HepG2 (cell line): Measurements from ENCODE around the gene AK3. TPM values are rescaled to one million over a fixed set of nuclear protein-coding genes. Genes with fewer than 3 reads are reported as not detected.

ENCODE experiments used
- ATAC-seq: fragments of 200-7000 bp; cut with Tn5 transposase; 3 replicates; pipeline ENCODE4 v1.9.1; 2020; ENCODE audit warnings: mild to moderate bottlenecking, moderate library complexity
- BruUV-seq: library from RNA; stranded (reverse); fragments of 400-500 nt; replicated peaks from 2 replicates; lab custom pipeline; 2021; lab: Mats Ljungman, UMichigan
- CTCF ChIA-PET: fragments of 300-600 bp; formaldehyde crosslinking; extraction: SDS; loops from one replicate; lab custom pipeline; 2021; ENCODE audit warnings: low total read pairs, inconsistent platforms, low intra/inter-chr PET ratio; lab: Yijun Ruan, JAX
- POLR2A ChIA-PET: fragments of 350-600 bp; sonication (Branson Sonifier 250); formaldehyde crosslinking; loops from one replicate; lab custom pipeline; 2020; ENCODE audit warnings: antibody characterized with exemption, inconsistent platforms; lab: Yijun Ruan, JAX
- DNase-seq: peaks from one replicate; pipeline ENCODE4 v3.0.0-alpha.2; 2015; ENCODE audit warnings: low spot score
- FAIRE-seq: peaks from 3 replicates; lab custom pipeline; 2011; peaks lifted over from hg19 to GRCh38; lab: Jason Lieb, UNC
- H2AFZ ChIP-seq: one replicate; pipeline ENCODE4 v1.6.1; 2011; ENCODE audit warnings: low read length, inconsistent platforms
- H3K27ac ChIP-seq: fragments of 300-600 bp; 3 replicates; pipeline ENCODE4 v1.8.0; 2011; ENCODE audit warnings: mixed run types, mild to moderate bottlenecking, mixed read lengths, low read length, inconsistent platforms; ENCODE audit not compliant: insufficient read depth; ENCODE audit errors: extremely low read length
- H3K27me3 ChIP-seq, 2 experiments: fragments of 200-600 bp in 1 of 2; 2 replicates in 1 of 2; 3 replicates in 1 of 2; pipeline versions ENCODE4 v1.6.0 to v1.8.0; 2011; ENCODE audit warnings: low read length in 2 of 2, mild to moderate bottlenecking in 2 of 2, moderate library complexity in 2 of 2, inconsistent platforms in 1 of 2; ENCODE audit not compliant: insufficient read depth in 2 of 2, control insufficient read depth in 1 of 2
- H3K36me3 ChIP-seq, 2 experiments: fragments of 200-600 bp in 1 of 2; replicated peaks in 1 of 2; 2 replicates in 1 of 2; 3 replicates in 1 of 2; pipeline versions ENCODE4 v1.5.1 to v1.8.0; 2011; ENCODE audit warnings: low read length in 2 of 2, inconsistent platforms in 1 of 2; ENCODE audit not compliant: insufficient read depth in 2 of 2, control insufficient read depth in 1 of 2
- H3K4me1 ChIP-seq: 2 replicates; pipeline ENCODE4 v1.5.1; 2012; ENCODE audit warnings: low read length, inconsistent platforms; ENCODE audit not compliant: insufficient read depth
- H3K4me2 ChIP-seq: 2 replicates; pipeline ENCODE4 v1.6.0; 2011; ENCODE audit warnings: low read depth, low read length, inconsistent platforms
- H3K4me3 ChIP-seq, 3 experiments: fragments of 200-600 bp in 1 of 3; sonication (generic), shearing (Covaris generic) in 1 of 3; replicated peaks in 1 of 3; 2 replicates each; pipeline ENCODE4 v1.5.1; 2011 to 2016; ENCODE audit warnings: low read length in 3 of 3, inconsistent platforms in 2 of 3, low read depth in 2 of 3, mild to moderate bottlenecking in 2 of 3, control low read depth in 1 of 3, mixed read lengths in 1 of 3; ENCODE audit not compliant: insufficient read depth in 1 of 3
- H3K79me2 ChIP-seq: one replicate; pipeline ENCODE4 v1.6.1; 2011; ENCODE audit warnings: low read length, inconsistent platforms; ENCODE audit not compliant: insufficient read depth
- H3K9ac ChIP-seq: 2 replicates; pipeline ENCODE4 v1.6.0; 2011; ENCODE audit warnings: mild to moderate bottlenecking, low read depth, low read length, inconsistent platforms; ENCODE audit not compliant: insufficient read depth
- H3K9me3 ChIP-seq: 2 replicates; pipeline ENCODE4 v1.5.1; 2012; ENCODE audit warnings: mild to moderate bottlenecking, low read length
- H4K20me1 ChIP-seq: 2 replicates; pipeline ENCODE4 v1.6.0; 2011; ENCODE audit warnings: inconsistent platforms, mild to moderate bottlenecking, low read length, moderate library complexity; ENCODE audit not compliant: insufficient read depth
- CBFB ChIP-seq: sonication (generic); formaldehyde crosslinking; IDR thresholded peaks from 2 replicates; pipeline ENCODE4 v1.4.0; 2020; ENCODE audit warnings: missing genetic modification reagents
- ISL2 ChIP-seq: sonication (generic); formaldehyde crosslinking; IDR thresholded peaks from 2 replicates; pipeline ENCODE4 v1.5.0; 2020; ENCODE audit warnings: missing genetic modification reagents
- ISX ChIP-seq: sonication (generic); formaldehyde crosslinking; conservative IDR thresholded peaks from 2 replicates; pipeline ENCODE4 v1.5.0; 2020; ENCODE audit warnings: missing genetic modification reagents
- RARG ChIP-seq: sonication (generic); formaldehyde crosslinking; IDR thresholded peaks from 2 replicates; pipeline ENCODE4 v1.4.0; 2020; ENCODE audit warnings: low read depth, mild to moderate bottlenecking, missing genetic modification reagents
- ZMYM4 ChIP-seq: sonication (generic); formaldehyde crosslinking; IDR thresholded peaks from 2 replicates; pipeline ENCODE4 v1.8.1; 2023; ENCODE audit warnings: mild to moderate bottlenecking, missing genetic modification reagents
- ZNF678 ChIP-seq: sonication (generic); formaldehyde crosslinking; IDR thresholded peaks from 2 replicates; pipeline ENCODE4 v1.4.0; 2020; ENCODE audit warnings: mild to moderate bottlenecking, missing genetic modification reagents
- ZNF772 ChIP-seq: sonication (generic); formaldehyde crosslinking; IDR thresholded peaks from 2 replicates; pipeline ENCODE4 v1.5.0; 2020; ENCODE audit warnings: mild to moderate bottlenecking, missing genetic modification reagents
- WGBS: methylation state at CpG from one replicate; pipeline ENCODE4 v1.1.6; 2017; ENCODE audit warnings: low lambda C conversion rate; 5-methylcytosine and 5-hydroxymethylcytosine counted together
- in situ Hi-C: cut with HindIII; loops from 2 replicates; pipeline ENCODE4 v1.10.0; 2017; ENCODE audit warnings: low pct_unique_long_range_greater_than_20kb; ENCODE audit not compliant: extremely low pct_ligation_motif_present
- intact Hi-C: fragments of 100-400 bp; cut with micrococcal nuclease; formaldehyde crosslinking; loops from one replicate; pipeline ENCODE4 v1.10.0; 2022; ENCODE audit not compliant: unreplicated experiment
- polyA plus RNA-seq, 8 experiments: library from polyadenylated mRNA; depleted of rRNA in 3 of 8; stranded (reverse) in 7 of 8; unstranded in 1 of 8; fragments of >200 nt; fragmentation: Illumina TruSeq in 4 of 8; extraction: Trizol in 4 of 8; gene quantifications; 2 replicates each; pipeline versions ENCODE4 v1.2.1 to v1.2.3, GENCODE V29; 2011 to 2016; ENCODE audit warnings: low read depth in 4 of 8, missing spikeins in 1 of 8, mixed read lengths in 1 of 8; ENCODE audit not compliant: insufficient read depth in 1 of 8
- total RNA-seq, 5 experiments: library from RNA; depleted of rRNA; stranded (reverse); fragments of >200 nt; fragmentation: Illumina TruSeq; extraction: Trizol; gene quantifications; 2 replicates each; pipeline ENCODE4 v1.2.3, GENCODE V29; 2016; ENCODE audit warnings: low read depth in 1 of 5
- TF ChIP-seq, protein P1 (sequence below): sonication (generic); formaldehyde crosslinking; IDR thresholded peaks from 2 replicates; pipeline ENCODE4 v1.9.0; 2021; ENCODE audit warnings: missing genetic modification reagents, mild to moderate bottlenecking, borderline replicate concordance
- TF ChIP-seq, protein P2 (sequence below): sonication (generic); formaldehyde crosslinking; IDR thresholded peaks from 2 replicates; pipeline ENCODE4 v1.4.0; 2020; ENCODE audit warnings: missing genetic modification reagents
- TF ChIP-seq, protein P3 (sequence below): sonication (generic); formaldehyde crosslinking; IDR thresholded peaks from 2 replicates; pipeline ENCODE4 v1.8.0; 2022; ENCODE audit warnings: missing genetic modification reagents, mild to moderate bottlenecking, moderate library complexity, borderline replicate concordance
- TF ChIP-seq, protein P4 (sequence below): sonication (generic); formaldehyde crosslinking; IDR thresholded peaks from 2 replicates; pipeline ENCODE4 v1.4.0; 2020; ENCODE audit warnings: missing genetic modification reagents
- TF ChIP-seq, protein P5 (sequence below): IDR thresholded peaks from 2 replicates; pipeline ENCODE4 v1.6.1; 2016

The AK3 gene
- total and polyA plus RNA-seq, 2 of the 13 experiments (the other 11 are each of a cell fraction or from before 2014, with no cell fraction given): 76.8 to 109 TPM

DNA sequence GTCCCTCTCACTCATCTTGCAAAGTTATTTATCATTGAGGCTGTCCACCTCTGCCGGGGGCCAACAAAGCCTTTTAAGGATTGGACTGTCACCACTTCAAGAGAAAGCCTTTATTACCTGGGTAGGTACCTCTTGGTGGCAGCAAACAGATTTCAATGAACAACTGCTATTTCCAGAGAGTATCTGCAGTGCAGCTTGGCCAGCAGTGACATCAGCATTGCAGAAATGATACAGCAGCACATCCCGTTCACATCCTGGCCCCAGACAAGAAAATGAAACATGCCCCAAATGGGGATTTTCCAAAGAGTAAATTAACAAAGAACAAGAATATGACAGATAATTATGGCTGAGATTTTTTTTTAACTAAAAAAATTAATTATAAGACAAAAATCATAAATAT is 72.4 kb downstream of the AK3 start:
- no peak for DNase-seq
- no peak for FAIRE-seq
- H4K20me1 ChIP-seq: no peaks in the 10 kb centered on the region
- intact Hi-C loops: no loop called here
- TF ChIP-seq, protein P1, sequence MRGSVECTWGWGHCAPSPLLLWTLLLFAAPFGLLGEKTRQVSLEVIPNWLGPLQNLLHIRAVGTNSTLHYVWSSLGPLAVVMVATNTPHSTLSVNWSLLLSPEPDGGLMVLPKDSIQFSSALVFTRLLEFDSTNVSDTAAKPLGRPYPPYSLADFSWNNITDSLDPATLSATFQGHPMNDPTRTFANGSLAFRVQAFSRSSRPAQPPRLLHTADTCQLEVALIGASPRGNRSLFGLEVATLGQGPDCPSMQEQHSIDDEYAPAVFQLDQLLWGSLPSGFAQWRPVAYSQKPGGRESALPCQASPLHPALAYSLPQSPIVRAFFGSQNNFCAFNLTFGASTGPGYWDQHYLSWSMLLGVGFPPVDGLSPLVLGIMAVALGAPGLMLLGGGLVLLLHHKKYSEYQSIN (CRISPR knock-in tag): no peak
- H3K9ac ChIP-seq: no peak overlapping the region
- H3K4me1 ChIP-seq: peaks cover 28% of the 10 kb centered on the region
- no peak overlapping the region for H3K27ac ChIP-seq
- peaks cover 11% of the 10 kb centered on the region for H3K79me2 ChIP-seq
- H3K36me3 ChIP-seq: no peaks in the 10 kb centered on the region
- BruUV-seq: no TSS peak
- ATAC-seq: no peak
- CTCF ChIA-PET: no interaction called here
- no peak overlapping the region for H2AFZ ChIP-seq
- WGBS: 70% methylated on average over 2 of the region's 2 CpGs
- POLR2A ChIA-PET: no interaction called here
- no peak overlapping the region for H3K4me3 ChIP-seq
- no peak overlapping the region for H3K4me2 ChIP-seq
- no peaks in the 10 kb centered on the region for H3K9me3 ChIP-seq
- in situ Hi-C loops: loop anchor here (5.0 kb wide), 1 partner anchor 64 kb away; no protein-coding TSS in a partner anchor
- H3K27me3 ChIP-seq: no peaks in the 10 kb centered on the region

DNA sequence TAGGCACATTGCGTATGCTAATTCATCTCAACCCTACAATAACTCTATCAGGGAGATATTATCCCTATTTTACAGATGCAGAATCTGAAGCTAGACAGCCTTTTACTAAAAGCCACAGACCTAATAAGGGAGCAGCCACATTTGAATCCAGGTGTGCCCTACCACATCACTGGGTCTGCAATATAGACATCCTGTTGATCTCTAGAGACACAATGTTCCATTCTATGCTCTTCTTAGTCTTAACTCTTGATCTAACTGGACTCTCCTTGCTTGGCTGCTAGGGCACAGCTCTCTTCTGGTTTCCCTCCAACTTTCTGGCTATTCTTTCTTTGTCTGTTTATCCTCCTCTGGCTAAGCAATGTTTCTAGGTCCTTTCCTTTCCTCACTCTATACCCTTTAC is 73.3 kb downstream of the AK3 start:
- Histone ChIP-seq H3K79me2 (peaks cover 12% of the 10 kb centered on the region), H3K9ac (no peak overlapping the region), H3K36me3 (no peaks in the 10 kb centered on the region), H3K27ac (no peak overlapping the region), H2AFZ (no peak overlapping the region), H4K20me1 (no peaks in the 10 kb centered on the region), H3K27me3 (no peaks in the 10 kb centered on the region), H3K9me3 (no peaks in the 10 kb centered on the region), H3K4me2 (no peak overlapping the region), H3K4me1 (peaks cover 35% of the 10 kb centered on the region), H3K4me3 (no peak overlapping the region)
- 100% methylated on average over 1 of the region's 1 CpG for WGBS
- no peak for DNase-seq
- ChIA-PET POLR2A (no interaction called here), CTCF (no interaction called here)
- in situ Hi-C loops: loop anchor here (5.0 kb wide), 1 partner anchor 65 kb away; no protein-coding TSS in a partner anchor
- FAIRE-seq: no peak
- no peak for ATAC-seq
- no TSS peak for BruUV-seq
- intact Hi-C loops: no loop called here
- no peak for TF ChIP-seq RARG
- no peak for TF ChIP-seq ZNF772
- TF ChIP-seq ISX (CRISPR knock-in tag): no peak
- TF ChIP-seq ISL2: no peak
- TF ChIP-seq, protein P2, sequence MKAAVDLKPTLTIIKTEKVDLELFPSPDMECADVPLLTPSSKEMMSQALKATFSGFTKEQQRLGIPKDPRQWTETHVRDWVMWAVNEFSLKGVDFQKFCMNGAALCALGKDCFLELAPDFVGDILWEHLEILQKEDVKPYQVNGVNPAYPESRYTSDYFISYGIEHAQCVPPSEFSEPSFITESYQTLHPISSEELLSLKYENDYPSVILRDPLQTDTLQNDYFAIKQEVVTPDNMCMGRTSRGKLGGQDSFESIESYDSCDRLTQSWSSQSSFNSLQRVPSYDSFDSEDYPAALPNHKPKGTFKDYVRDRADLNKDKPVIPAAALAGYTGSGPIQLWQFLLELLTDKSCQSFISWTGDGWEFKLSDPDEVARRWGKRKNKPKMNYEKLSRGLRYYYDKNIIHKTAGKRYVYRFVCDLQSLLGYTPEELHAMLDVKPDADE: no peak
- TF ChIP-seq, protein P3, sequence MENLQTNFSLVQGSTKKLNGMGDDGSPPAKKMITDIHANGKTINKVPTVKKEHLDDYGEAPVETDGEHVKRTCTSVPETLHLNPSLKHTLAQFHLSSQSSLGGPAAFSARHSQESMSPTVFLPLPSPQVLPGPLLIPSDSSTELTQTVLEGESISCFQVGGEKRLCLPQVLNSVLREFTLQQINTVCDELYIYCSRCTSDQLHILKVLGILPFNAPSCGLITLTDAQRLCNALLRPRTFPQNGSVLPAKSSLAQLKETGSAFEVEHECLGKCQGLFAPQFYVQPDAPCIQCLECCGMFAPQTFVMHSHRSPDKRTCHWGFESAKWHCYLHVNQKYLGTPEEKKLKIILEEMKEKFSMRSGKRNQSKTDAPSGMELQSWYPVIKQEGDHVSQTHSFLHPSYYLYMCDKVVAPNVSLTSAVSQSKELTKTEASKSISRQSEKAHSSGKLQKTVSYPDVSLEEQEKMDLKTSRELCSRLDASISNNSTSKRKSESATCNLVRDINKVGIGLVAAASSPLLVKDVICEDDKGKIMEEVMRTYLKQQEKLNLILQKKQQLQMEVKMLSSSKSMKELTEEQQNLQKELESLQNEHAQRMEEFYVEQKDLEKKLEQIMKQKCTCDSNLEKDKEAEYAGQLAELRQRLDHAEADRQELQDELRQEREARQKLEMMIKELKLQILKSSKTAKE (CRISPR knock-in tag): no peak
- TF ChIP-seq, protein P4, sequence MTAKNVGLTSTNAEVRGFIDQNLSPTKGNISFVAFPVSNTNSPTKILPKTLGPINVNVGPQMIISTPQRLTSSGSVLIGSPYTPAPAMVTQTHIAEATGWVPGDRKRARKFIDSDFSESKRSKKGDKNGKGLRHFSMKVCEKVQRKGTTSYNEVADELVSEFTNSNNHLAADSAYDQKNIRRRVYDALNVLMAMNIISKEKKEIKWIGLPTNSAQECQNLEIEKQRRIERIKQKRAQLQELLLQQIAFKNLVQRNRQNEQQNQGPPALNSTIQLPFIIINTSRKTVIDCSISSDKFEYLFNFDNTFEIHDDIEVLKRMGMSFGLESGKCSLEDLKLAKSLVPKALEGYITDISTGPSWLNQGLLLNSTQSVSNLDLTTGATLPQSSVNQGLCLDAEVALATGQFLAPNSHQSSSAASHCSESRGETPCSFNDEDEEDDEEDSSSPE (CRISPR knock-in tag): no peak
- no peak for TF ChIP-seq CBFB (CRISPR knock-in tag)
- TF ChIP-seq, protein P5, sequence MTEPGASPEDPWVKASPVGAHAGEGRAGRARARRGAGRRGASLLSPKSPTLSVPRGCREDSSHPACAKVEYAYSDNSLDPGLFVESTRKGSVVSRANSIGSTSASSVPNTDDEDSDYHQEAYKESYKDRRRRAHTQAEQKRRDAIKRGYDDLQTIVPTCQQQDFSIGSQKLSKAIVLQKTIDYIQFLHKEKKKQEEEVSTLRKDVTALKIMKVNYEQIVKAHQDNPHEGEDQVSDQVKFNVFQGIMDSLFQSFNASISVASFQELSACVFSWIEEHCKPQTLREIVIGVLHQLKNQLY (CRISPR knock-in tag): no peak
- TF ChIP-seq ZNF678 (CRISPR knock-in tag): no peak
- no peak for TF ChIP-seq ZMYM4 (CRISPR knock-in tag)
